Measurements from ENCODE around the gene GALK2. TPM values are rescaled to one million over a fixed set of nuclear protein-coding genes. Genes with fewer than 3 reads are reported as not detected.

Gene GALK2
- total and polyA plus RNA-seq, 2 donors (not counting 1 experiment from before 2014, with no cell fraction given) = 11.2 to 23.1 TPM

DNA sequence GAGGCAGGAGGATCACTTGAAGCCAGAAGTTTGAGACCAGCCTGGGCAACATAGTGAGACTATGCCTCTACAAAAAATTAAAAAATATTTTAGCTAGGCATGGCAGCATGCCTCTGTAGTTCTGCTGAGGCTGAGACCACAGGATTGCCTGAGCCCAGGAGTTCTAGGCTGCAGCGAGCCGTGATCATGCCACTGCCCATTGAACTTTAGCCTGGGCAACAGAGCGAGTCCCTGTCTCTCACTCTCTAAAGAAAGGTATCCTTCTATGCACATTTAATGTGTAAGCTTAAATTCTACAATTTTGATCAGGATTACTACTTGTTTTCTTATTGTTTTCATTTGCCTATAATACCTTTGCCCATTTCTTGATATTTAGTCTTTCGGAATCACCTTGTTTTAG lies 26.8 kb downstream of the GALK2 start:
- ChIA-PET CTCF (no interaction called here), POLR2A (no interaction called here)
- Histone ChIP-seq H3K9me3 (ENCODE audit: control extremely low read depth in 1 of 3, control insufficient read depth in 2 of 3, insufficient read depth in 1 of 3, low read length in 2 of 3) (no peaks in the 10 kb centered on the region), H4K20me1 (ENCODE audit: control insufficient read depth, insufficient read depth, low read length, poor library complexity, severe bottlenecking) (no peaks in the 10 kb centered on the region), H3K79me2 (ENCODE audit: control insufficient read depth, insufficient read depth, low read length) (peaks cover 26% of the 10 kb centered on the region), H3K9ac (ENCODE audit: low read length) (no peak overlapping the region), H3K36me3 (replicated peaks in 1 of 2; ENCODE audit: control extremely low read depth in 1 of 2, control insufficient read depth in 1 of 2, extremely low read depth in 1 of 2, insufficient read depth in 2 of 2, low read length in 1 of 2) (no peaks in the 10 kb centered on the region), H3K27me3 (replicated peaks in 1 of 4; ENCODE audit: control extremely low read depth in 1 of 4, control insufficient read depth in 3 of 4, insufficient read depth in 4 of 4, low read length in 3 of 4) (no peaks in the 10 kb centered on the region), H2AFZ (ENCODE audit: insufficient read depth, low read depth, low read length, poor library complexity, severe bottlenecking) (no peak overlapping the region), H3K27ac (ENCODE audit: low read length in 2 of 2) (no peak overlapping the region), H3K4me3 (ENCODE audit: control extremely low read depth in 1 of 5, extremely low read depth in 1 of 5, insufficient read depth in 1 of 5, low read depth in 2 of 5, low read length in 4 of 5) (no peak overlapping the region), H3K4me2 (replicated peaks; ENCODE audit: low read depth, low read length, poor library complexity, severe bottlenecking) (no peak overlapping the region), H3K4me1 (ENCODE audit: control insufficient read depth in 2 of 2, insufficient read depth in 2 of 2, low read length in 2 of 2) (no peaks in the 10 kb centered on the region)
- Mint-ChIP-seq H3K27ac (no peak overlapping the region), H3K27me3 (no peaks in the 10 kb centered on the region), H3K9me3 (ENCODE audit: insufficient read depth) (no peaks in the 10 kb centered on the region), H3K4me3 (no peak overlapping the region), H3K4me1 (peaks cover 5% of the 10 kb centered on the region)
- DNase-seq (no peak), ATAC-seq (ENCODE audit: low read depth) (no peak)
- TF ChIP-seq, protein P1, sequence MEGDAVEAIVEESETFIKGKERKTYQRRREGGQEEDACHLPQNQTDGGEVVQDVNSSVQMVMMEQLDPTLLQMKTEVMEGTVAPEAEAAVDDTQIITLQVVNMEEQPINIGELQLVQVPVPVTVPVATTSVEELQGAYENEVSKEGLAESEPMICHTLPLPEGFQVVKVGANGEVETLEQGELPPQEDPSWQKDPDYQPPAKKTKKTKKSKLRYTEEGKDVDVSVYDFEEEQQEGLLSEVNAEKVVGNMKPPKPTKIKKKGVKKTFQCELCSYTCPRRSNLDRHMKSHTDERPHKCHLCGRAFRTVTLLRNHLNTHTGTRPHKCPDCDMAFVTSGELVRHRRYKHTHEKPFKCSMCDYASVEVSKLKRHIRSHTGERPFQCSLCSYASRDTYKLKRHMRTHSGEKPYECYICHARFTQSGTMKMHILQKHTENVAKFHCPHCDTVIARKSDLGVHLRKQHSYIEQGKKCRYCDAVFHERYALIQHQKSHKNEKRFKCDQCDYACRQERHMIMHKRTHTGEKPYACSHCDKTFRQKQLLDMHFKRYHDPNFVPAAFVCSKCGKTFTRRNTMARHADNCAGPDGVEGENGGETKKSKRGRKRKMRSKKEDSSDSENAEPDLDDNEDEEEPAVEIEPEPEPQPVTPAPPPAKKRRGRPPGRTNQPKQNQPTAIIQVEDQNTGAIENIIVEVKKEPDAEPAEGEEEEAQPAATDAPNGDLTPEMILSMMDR (IDR thresholded peaks at IDR 0.05) = no peak
- no peak for TF ChIP-seq EZH2 (IDR thresholded peaks at IDR 0.05; ENCODE audit: borderline replicate concordance, insufficient read depth, low read depth, low read length, poor library complexity, severe bottlenecking)
- intact Hi-C loops (cut with micrococcal nuclease) = no loop called here
- 100% methylated on average over 1 of the region's 4 CpGs for WGBS (ENCODE audit: insufficient coverage)

DNA sequence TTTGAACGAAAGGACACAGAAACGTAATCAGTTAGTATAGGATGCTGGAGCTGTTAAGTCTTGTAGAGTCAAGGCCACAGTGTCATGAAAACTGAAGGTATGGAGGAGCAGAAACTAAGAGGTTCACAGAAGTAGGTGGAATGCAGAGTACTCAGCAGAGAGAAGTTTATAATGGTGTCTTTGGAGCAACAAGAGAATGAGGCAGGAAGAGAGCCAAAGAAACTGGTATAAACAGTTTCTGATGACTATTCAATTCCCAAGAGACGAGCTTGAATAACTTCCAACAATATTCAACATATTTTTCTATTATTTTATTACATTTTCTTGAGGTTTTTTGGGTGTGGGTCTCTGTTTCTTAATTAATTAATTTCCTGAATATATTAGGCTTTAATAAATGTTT lies 29.6 kb downstream of the GALK2 start:
- no peak overlapping the region for H3K4me3 ChIP-seq (ENCODE audit: control extremely low read depth in 1 of 5, extremely low read depth in 1 of 5, insufficient read depth in 1 of 5, low read depth in 2 of 5, low read length in 4 of 5)
- H3K27me3 ChIP-seq (replicated peaks in 1 of 4; ENCODE audit: control extremely low read depth in 1 of 4, control insufficient read depth in 3 of 4, insufficient read depth in 4 of 4, low read length in 3 of 4) = no peaks in the 10 kb centered on the region
- ChIA-PET POLR2A (no interaction called here), CTCF (no interaction called here)
- WGBS (ENCODE audit: insufficient coverage) = 100% methylated on average over 2 of the region's 3 CpGs
- intact Hi-C loops (cut with micrococcal nuclease) = no loop called here
- TF ChIP-seq, protein P1 (IDR thresholded peaks at IDR 0.05) = no peak
- no peak for TF ChIP-seq EZH2 (IDR thresholded peaks at IDR 0.05; ENCODE audit: borderline replicate concordance, insufficient read depth, low read depth, low read length, poor library complexity, severe bottlenecking)
- no peak overlapping the region for H3K27ac ChIP-seq (ENCODE audit: low read length in 2 of 2)
- Mint-ChIP-seq H3K4me1 (peaks cover 5% of the 10 kb centered on the region), H3K9me3 (ENCODE audit: insufficient read depth) (no peaks in the 10 kb centered on the region), H3K27me3 (no peaks in the 10 kb centered on the region), H3K4me3 (no peak overlapping the region), H3K27ac (no peak overlapping the region)
- H3K9me3 ChIP-seq (ENCODE audit: control extremely low read depth in 1 of 3, control insufficient read depth in 2 of 3, insufficient read depth in 1 of 3, low read length in 2 of 3) = peaks cover 0 to under 1% (median 0%) of the 10 kb centered on the region in 3 donors
- peaks cover 14% of the 10 kb centered on the region for H3K79me2 ChIP-seq (ENCODE audit: control insufficient read depth, insufficient read depth, low read length)
- H3K36me3 ChIP-seq (replicated peaks in 1 of 2; ENCODE audit: control extremely low read depth in 1 of 2, control insufficient read depth in 1 of 2, extremely low read depth in 1 of 2, insufficient read depth in 2 of 2, low read length in 1 of 2) = peaks cover 0 to 5% of the 10 kb centered on the region in 2 experiments
- H3K4me2 ChIP-seq (replicated peaks; ENCODE audit: low read depth, low read length, poor library complexity, severe bottlenecking) = no peak overlapping the region
- DNase-seq (no peak), ATAC-seq (ENCODE audit: low read depth) (no peak)
- no peak overlapping the region for H3K9ac ChIP-seq (ENCODE audit: low read length)
- no peaks in the 10 kb centered on the region for H3K4me1 ChIP-seq (ENCODE audit: control insufficient read depth in 2 of 2, insufficient read depth in 2 of 2, low read length in 2 of 2)
- no peaks in the 10 kb centered on the region for H4K20me1 ChIP-seq (ENCODE audit: control insufficient read depth, insufficient read depth, low read length, poor library complexity, severe bottlenecking)
- no peak overlapping the region for H2AFZ ChIP-seq (ENCODE audit: insufficient read depth, low read depth, low read length, poor library complexity, severe bottlenecking)
